Neutrophil (primary cell): ENCODE data around the gene ROPN1.

Source experiments
- H3K27ac ChIP-seq: fragments of 200-600 bp; sonication (generic); 2 replicates; pipeline ENCODE4 v1.5.1; 2016; ENCODE audit warnings: mild to moderate bottlenecking, moderate library complexity
- H3K27me3 ChIP-seq: fragments of 200-600 bp; sonication (generic); 2 replicates; pipeline ENCODE4 v1.6.0; 2016; ENCODE audit warnings: mild to moderate bottlenecking
- H3K36me3 ChIP-seq: fragments of 200-600 bp; sonication (generic); 2 replicates; pipeline ENCODE4 v1.5.1; 2017
- H3K4me1 ChIP-seq, 2 experiments: fragments of 200-600 bp in 1 of 2; sonication (generic) in 1 of 2; 1 replicate in 1 of 2; 2 replicates in 1 of 2; pipeline versions ENCODE4 v1.5.1 to v1.6.1; 2013 to 2016; ENCODE audit warnings: low read depth in 1 of 2, low read length in 1 of 2, mild to moderate bottlenecking in 1 of 2, moderate library complexity in 1 of 2; ENCODE audit not compliant: control insufficient read depth in 1 of 2, insufficient read depth in 1 of 2
- H3K4me3 ChIP-seq, 2 experiments: fragments of 200-600 bp in 1 of 2; sonication (generic) in 1 of 2; 1 replicate in 1 of 2; 2 replicates in 1 of 2; pipeline ENCODE4 v1.5.1; 2013 to 2016; ENCODE audit warnings: low read depth in 1 of 2, low read length in 1 of 2, mild to moderate bottlenecking in 1 of 2, moderate library complexity in 1 of 2
- H3K9me3 ChIP-seq: fragments of 200-600 bp; sonication (generic); 2 replicates; pipeline ENCODE4 v1.5.1; 2016
- TF ChIP-seq, protein P1 (sequence below): fragments of 200-600 bp; sonication (generic); IDR thresholded peaks from 2 replicates; pipeline ENCODE4 v1.5.1; 2016; ENCODE audit warnings: antibody characterized with exemption

The ROPN1 gene

GRCh38 chr3:123936400-123936799 lies 55.5 kb downstream of the ROPN1 start:
- no peak overlapping the region for H3K4me3 ChIP-seq
- H3K36me3 ChIP-seq, result peaks cover 13% of the 10 kb centered on the region
- no peaks in the 10 kb centered on the region for H3K9me3 ChIP-seq
- no peak overlapping the region for H3K27ac ChIP-seq
- H3K27me3 ChIP-seq, result no peaks in the 10 kb centered on the region
- TF ChIP-seq, protein P1, sequence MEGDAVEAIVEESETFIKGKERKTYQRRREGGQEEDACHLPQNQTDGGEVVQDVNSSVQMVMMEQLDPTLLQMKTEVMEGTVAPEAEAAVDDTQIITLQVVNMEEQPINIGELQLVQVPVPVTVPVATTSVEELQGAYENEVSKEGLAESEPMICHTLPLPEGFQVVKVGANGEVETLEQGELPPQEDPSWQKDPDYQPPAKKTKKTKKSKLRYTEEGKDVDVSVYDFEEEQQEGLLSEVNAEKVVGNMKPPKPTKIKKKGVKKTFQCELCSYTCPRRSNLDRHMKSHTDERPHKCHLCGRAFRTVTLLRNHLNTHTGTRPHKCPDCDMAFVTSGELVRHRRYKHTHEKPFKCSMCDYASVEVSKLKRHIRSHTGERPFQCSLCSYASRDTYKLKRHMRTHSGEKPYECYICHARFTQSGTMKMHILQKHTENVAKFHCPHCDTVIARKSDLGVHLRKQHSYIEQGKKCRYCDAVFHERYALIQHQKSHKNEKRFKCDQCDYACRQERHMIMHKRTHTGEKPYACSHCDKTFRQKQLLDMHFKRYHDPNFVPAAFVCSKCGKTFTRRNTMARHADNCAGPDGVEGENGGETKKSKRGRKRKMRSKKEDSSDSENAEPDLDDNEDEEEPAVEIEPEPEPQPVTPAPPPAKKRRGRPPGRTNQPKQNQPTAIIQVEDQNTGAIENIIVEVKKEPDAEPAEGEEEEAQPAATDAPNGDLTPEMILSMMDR, result no peak
- H3K4me1 ChIP-seq, result no peaks in the 10 kb centered on the region

DNA sequence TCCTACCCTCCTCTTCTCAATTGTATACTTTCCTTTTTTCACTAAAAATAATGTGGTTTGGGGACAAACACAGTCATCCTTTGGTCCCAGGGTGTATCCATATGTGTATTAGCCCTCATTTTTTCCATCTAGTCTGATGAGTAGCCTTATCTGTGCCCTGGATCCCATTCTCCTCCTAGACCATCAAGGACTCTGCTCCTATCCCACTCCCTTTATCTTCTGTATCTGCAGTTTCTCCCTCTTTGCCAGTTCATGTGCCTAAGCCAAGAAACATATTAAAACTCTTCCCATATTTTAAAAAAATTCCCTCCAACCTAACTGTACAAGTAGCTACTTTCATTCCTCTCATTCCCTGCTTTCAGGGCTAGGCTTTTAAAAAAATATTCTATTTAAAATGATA lies 56.1 kb downstream of the ROPN1 start:
- H3K27me3 ChIP-seq, result no peaks in the 10 kb centered on the region
- TF ChIP-seq, protein P1, result no peak
- H3K4me3 ChIP-seq, result no peak overlapping the region
- no peaks in the 10 kb centered on the region for H3K9me3 ChIP-seq
- H3K36me3 ChIP-seq, result peaks cover 11% of the 10 kb centered on the region
- no peaks in the 10 kb centered on the region for H3K4me1 ChIP-seq
- no peak overlapping the region for H3K27ac ChIP-seq

DNA sequence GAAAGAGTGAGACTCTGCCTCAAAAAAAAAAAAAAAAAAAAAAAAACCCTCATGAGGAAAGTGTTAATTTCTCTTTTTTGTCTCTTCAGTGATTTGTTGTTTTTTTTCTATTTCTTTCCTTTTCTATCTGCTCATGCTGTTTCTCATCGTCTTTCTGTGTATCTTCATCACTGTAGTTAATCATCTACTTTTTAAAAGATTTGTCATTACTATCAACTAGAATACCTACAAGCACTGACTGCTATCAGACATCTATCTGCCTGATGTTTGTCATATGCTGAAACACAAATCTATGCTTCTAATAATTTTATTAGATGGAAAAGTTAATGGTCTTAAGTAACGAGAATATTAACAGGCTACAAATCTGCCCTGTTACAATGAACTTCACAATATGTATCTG lies 57.7 kb downstream of the ROPN1 start:
- H3K9me3 ChIP-seq, result no peaks in the 10 kb centered on the region
- H3K36me3 ChIP-seq, result peaks cover 10% of the 10 kb centered on the region
- TF ChIP-seq, protein P1, result no peak
- H3K27me3 ChIP-seq, result no peaks in the 10 kb centered on the region
- H3K4me1 ChIP-seq, result no peaks in the 10 kb centered on the region
- no peak overlapping the region for H3K27ac ChIP-seq
- no peak overlapping the region for H3K4me3 ChIP-seq

DNA sequence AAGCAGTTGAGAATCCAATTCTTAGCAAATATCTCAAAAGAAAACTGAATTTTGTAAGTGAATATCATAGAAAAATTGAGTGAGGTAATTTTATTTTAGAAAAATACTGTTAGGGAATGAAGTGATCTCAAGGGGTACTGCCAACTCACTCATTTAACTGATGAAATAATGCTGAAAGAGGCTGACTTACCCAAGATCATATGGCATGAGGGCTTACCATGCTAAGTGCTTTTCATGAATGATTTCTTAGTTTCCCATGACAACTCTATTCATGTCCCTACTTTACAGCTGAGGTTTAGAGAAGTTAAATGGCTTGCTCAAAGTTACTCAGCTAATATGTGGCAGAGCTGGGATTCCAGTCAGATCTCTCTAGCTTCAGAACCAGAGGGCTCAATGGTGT lies 61.5 kb downstream of the ROPN1 start:
- TF ChIP-seq, protein P1, result no peak
- Histone ChIP-seq H3K36me3 (peaks cover 14% of the 10 kb centered on the region), H3K9me3 (no peaks in the 10 kb centered on the region), H3K27me3 (no peaks in the 10 kb centered on the region), H3K27ac (no peak overlapping the region), H3K4me3 (no peak overlapping the region), H3K4me1 (no peaks in the 10 kb centered on the region)

DNA sequence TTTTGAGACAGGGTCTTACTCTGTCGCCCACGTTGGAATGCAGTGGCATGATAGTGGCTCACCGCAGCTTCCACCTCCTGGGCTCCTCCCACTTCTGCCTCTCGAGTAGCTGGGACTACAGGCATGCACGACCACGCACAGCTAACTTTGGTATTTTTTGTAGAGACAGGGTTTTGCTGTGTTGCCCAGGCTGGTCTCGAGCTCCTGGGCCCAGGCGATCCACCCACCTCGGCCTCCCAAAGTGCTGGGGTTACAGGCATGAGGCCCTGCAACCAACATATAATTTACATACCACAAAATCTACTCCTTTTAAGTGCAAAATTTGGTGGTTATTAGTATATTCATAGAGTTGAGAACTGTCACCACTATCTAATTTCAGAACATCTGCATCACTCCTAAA lies 62.6 kb downstream of the ROPN1 start:
- Histone ChIP-seq H3K9me3 (no peaks in the 10 kb centered on the region), H3K27ac (no peak overlapping the region), H3K4me1 (no peaks in the 10 kb centered on the region), H3K36me3 (peaks cover 17% of the 10 kb centered on the region), H3K27me3 (no peaks in the 10 kb centered on the region), H3K4me3 (no peak overlapping the region)
- TF ChIP-seq, protein P1, result no peak

- Histone ChIP-seq H3K36me3 (peaks cover 11% of the 10 kb centered on the region), H3K4me1 (no peaks in the 10 kb centered on the region), H3K27me3 (no peaks in the 10 kb centered on the region), H3K9me3 (no peaks in the 10 kb centered on the region), H3K27ac (no peak overlapping the region), H3K4me3 (no peak overlapping the region)
- TF ChIP-seq, protein P1, result no peak
These were observed 65.5 kb downstream of the ROPN1 start for GRCh38 chr3:123926396-123926795.
